ENCODE data around the gene FILIP1L.

FILIP1L gene

DNA sequence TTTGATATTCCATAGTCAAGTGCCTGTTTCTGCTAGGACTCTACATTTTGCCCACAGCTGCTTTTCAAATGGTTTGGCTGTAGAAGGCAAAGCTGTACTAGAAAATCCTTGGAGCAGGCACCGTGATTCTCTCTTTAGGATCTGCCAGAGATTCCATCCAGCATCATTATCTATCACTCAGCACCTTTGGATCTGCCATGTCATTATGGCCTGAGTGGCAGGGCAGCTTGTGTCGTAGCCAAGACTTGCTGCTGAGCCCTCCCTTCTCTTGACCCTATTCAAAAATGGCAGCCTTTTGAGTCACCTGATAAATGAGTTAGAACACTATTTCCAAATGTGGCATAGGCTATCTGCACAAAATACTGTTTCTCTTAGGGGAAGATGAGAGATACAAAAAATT is 304.7 kb downstream of the FILIP1L start:
- DNase-seq (ENCODE audit: low read depth, low spot score) = no peak

DNA sequence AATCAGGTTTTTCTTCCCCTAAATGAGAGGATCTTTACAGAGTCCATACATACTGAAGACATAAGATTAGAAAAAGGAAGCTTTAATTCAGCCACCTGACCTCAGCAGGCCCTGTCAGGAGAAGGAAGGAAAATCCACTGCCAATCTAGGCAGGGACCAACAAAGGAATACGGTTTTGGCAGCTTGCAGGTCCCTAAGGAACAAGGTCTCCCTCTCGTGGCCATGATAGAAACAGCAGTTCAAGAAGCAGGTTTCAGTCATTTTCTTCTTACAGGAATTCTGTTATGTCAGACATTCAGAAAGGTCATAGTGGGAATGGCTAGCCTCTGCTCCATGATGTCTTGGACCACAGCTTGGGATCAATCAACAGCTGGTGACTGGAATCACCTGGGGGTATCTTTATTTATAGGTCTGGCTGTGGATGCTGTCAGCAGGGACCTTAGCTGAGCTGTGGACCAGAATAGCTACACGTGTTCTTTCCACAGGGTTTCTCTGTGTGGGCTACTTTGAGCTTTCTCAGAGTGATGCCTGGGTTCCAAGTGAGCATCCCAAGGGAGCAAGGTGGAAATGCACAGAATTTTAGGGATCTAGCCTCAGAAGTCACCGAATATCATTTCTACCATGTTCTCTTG is 306.0 kb downstream of the FILIP1L start:
- DNase-seq (ENCODE audit: low read depth, low spot score) = no peak

DNA sequence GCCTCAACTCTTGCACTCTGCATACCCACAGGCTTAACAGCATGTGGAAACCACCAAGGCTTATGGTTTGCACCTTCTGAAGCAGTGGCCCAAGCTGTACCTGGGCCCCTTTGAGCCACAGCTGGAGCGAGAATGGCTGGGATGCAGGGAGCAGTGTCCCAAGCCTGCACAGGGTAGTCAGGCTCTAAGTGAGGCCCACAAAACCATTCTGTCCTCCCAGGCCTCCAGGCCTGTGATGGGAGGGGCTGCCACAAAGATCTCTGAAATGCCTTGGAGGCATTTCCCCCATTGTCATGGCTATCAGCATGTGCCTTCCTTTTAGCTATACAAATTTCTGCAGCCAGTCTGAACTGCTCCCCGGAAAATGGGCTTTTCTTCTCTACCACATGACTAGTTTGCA is 309.1 kb downstream of the FILIP1L start:
- DNase-seq (ENCODE audit: low read depth, low spot score) = no peak

DNA sequence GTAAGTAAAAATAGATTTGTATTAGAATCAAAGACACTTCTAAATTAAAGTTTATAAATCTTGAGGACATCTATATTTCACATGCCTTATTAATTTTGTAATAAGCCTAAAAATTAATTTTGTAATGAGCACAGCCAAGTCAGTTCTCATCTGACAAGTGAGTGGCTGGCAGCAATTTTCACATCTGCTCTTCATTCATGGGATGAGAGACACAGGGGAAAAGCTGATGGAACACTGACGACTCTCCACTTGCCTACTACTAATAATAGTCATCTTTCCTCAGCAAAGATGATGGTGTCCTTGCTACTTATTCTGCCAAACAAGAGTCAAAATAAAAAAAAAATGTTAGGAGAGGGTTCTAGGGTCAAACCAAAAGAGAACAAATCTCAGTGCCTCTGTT is 311.0 kb downstream of the FILIP1L start:
- DNase-seq (ENCODE audit: low read depth, low spot score) = no peak

DNA sequence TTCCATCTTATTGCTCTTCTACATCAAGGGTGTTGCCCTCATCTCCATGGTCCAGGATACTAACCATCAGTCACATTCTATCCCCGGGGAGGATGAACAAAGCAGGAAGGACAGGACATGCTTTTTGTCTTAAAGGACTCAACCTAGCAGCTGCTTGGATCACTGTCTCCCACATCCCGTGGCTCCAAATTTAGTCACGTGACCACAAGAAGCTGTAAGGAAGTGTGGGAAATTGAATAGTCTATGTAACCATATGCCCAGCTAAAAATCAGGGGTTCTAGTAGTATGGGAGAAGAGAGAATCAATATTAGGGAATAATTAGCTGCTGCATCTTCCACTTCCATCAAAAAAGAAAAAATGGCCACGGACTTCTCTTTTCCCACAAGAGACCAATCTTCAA is 314.9 kb downstream of the FILIP1L start:
- no peak for DNase-seq (ENCODE audit: low read depth, low spot score)

DNA sequence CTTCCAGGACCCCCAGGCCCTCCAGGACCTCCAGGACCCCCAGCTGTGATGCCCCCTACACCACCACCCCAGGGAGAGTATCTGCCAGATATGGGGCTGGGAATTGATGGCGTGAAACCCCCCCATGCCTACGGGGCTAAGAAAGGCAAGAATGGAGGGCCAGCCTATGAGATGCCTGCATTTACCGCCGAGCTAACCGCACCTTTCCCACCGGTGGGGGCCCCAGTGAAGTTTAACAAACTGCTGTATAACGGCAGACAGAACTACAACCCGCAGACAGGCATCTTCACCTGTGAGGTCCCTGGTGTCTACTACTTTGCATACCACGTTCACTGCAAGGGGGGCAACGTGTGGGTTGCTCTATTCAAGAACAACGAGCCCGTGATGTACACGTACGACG is 318.7 kb downstream of the FILIP1L start:
- DNase-seq (ENCODE audit: low read depth, low spot score) = no peak

DNA sequence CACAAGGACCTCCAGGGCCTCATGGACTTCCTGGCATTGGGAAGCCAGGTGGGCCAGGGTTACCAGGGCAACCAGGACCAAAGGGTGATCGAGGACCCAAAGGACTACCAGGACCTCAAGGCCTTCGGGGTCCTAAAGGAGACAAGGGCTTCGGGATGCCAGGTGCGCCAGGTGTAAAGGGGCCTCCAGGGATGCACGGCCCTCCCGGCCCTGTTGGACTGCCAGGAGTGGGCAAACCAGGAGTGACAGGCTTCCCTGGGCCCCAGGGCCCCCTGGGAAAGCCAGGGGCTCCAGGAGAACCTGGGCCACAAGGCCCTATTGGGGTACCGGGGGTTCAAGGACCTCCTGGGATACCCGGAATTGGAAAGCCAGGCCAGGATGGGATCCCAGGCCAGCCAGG is 319.8 kb downstream of the FILIP1L start:
- no peak for DNase-seq (ENCODE audit: low read depth, low spot score)

DNA sequence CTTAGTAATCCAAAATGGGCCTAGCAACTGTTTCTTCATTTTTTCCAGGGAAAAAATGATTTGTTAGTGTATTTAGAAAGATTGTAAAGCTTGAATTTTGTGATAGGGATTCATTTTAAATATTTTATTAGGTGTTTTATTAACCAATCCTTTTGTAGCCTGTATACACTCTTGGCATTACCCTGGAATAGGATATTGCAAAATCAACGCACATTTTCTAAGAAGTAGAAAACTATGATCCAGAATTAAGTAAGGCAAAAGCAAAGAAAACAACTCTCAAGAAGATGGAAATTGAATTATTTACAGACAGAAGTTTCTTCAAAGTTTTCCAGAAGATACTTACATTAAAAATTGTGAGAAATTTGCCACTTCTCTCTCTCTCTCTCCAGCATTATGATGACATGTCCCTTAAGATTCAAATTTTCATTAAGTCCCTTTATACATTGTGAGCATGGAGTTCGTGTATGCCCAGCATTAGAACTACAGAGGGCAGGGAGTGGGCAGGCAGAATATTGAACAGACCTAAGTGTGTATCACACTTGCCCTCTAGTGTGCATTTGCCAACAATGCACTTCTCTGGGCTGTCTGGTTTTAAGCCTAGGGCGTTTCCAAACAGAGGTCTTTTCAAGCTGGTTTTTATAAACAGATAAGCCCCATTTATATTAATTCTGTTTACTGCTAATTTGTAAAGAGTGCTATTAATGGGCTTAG is 325.1 kb downstream of the FILIP1L start:
- no peak for DNase-seq (ENCODE audit: low read depth, low spot score)
